Fibroblast of mammary gland (primary cell): ENCODE results near the gene UBQLN1.

Experiments used
- DNase-seq: peaks from one replicate; pipeline ENCODE4 v3.0.0-alpha.2; 2010; ENCODE audit warnings: low read depth
- H3K4me3 ChIP-seq: 2 replicates; pipeline ENCODE4 v1.5.1; 2011; ENCODE audit warnings: low read depth, mild to moderate bottlenecking, low read length, moderate library complexity; ENCODE audit not compliant: control insufficient read depth
- TF ChIP-seq, protein P1 (sequence below): conservative IDR thresholded peaks from 2 replicates; pipeline ENCODE4 v1.5.1; 2011; ENCODE audit warnings: low read depth, low read length, inconsistent platforms; ENCODE audit not compliant: control insufficient read depth, insufficient read depth

Gene UBQLN1

DNA sequence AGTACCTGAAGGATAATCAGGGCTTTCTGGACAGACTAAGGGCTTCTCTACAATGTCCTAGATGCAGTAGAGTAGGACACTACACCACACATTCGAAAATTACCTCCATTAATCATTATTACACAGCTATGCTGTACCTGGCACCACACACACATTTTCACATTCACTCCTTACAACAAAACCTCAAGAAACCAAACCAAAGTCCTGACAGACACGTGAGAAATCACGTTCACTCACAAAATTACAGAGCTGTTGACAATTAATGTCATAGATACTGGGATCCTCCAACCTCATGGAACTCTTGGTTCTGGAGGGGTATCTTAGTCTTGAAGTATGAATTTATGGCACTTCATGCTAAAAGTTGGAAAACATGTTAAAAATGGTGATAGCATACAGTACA, 16.3 kb downstream of the UBQLN1 start:
- H3K4me3 ChIP-seq = no peak overlapping the region
- TF ChIP-seq, protein P1, sequence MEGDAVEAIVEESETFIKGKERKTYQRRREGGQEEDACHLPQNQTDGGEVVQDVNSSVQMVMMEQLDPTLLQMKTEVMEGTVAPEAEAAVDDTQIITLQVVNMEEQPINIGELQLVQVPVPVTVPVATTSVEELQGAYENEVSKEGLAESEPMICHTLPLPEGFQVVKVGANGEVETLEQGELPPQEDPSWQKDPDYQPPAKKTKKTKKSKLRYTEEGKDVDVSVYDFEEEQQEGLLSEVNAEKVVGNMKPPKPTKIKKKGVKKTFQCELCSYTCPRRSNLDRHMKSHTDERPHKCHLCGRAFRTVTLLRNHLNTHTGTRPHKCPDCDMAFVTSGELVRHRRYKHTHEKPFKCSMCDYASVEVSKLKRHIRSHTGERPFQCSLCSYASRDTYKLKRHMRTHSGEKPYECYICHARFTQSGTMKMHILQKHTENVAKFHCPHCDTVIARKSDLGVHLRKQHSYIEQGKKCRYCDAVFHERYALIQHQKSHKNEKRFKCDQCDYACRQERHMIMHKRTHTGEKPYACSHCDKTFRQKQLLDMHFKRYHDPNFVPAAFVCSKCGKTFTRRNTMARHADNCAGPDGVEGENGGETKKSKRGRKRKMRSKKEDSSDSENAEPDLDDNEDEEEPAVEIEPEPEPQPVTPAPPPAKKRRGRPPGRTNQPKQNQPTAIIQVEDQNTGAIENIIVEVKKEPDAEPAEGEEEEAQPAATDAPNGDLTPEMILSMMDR = no peak
- DNase-seq = no peak

DNA sequence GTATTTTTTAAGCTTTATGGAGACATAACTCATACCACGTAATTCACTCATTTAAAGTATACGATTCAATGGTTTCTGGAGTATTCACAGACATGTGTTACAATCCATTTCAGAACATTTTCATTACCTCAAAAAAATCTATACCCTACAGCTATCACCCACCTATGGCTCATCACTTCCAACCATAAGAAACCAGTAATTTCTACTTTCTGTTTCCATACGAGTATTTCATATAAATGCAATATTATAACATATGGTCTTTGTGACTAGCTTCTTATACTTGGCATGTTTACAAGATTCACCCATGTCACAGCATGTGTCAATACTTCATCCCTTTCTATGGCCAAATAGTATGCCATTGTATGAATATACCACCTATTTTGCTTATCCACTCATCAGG, 18.8 kb downstream of the UBQLN1 start:
- TF ChIP-seq, protein P1 = no peak
- H3K4me3 ChIP-seq = no peak overlapping the region
- no peak for DNase-seq

DNA sequence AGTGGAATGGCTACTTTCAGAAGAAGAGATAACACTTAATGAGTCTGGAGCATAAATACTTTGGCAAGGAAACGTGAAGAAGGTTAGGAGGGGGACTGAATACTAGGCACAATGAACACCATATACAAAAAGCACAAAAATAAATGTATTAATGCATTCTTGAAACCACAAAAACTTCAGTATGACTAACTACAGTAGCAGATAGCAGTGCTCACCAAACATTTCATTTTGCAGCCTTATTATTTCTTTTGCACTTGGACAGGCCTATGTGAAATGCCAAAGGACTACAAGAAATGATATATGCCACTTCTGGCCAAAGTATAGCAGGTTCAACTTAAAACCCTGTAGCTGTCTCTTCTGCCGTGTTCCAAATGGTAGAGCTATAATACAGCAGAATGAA, 26.3 kb downstream of the UBQLN1 start:
- H3K4me3 ChIP-seq = no peak overlapping the region
- DNase-seq = no peak
- TF ChIP-seq, protein P1 = no peak

DNA sequence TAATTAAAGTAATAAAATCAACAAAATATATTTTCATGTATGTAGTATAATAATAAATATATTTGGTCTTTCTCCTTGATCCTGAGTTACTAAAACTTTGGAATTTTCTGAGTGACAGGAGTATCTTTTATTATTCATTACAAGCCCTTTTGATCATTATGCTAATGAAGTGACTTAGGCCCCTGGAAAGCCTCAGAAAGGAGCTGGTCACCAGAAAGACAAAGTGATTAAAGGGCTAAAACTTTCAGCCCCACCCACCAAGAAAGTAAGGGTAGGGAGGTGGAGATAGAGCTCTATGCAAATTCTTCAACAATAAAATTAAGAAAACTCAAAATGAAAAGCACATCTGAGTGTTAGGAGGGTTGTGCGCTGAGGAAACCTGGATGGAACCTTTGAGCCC, 27.5 kb downstream of the UBQLN1 start:
- DNase-seq = no peak
- TF ChIP-seq, protein P1 = no peak
- no peak overlapping the region for H3K4me3 ChIP-seq

DNA sequence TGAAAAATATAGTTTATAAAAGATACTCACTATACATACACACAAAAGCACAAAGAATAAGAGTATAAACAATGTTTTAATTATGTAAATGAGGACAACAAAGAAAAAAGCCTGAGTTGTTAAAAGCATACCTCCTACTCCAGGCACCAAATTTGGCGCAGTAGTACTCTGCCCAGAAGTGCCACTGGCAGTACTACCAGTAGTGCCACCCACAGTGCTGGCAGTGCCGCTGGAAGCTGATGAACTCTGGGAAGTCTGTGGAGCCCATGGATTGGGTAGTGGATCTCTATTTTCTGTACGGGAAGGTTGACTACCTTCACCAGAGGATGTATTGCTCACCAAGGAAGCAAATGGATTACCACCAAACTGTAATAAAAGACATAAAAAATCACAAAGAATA, 30.2 kb downstream of the UBQLN1 start:
- H3K4me3 ChIP-seq = no peak overlapping the region
- TF ChIP-seq, protein P1 = no peak
- no peak for DNase-seq

DNA sequence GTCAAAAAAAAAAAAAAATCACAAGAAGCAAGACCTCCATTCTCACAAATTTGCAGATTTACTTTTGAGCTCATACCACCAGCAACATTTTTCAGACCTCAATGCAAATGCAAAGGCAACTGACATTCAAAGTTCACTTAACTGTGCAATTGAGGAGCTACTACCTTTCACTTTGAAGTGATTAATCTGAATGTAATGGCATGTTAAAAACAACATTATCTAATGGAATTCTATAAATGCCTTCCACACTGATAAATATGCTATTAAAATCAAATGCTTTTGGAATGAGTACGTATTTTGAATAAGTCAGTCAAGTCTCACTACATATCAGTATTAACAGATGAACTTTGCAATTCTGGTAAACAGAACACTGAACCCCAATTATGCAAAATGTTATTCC, 32.3 kb downstream of the UBQLN1 start:
- H3K4me3 ChIP-seq = no peak overlapping the region
- no peak for DNase-seq
- TF ChIP-seq, protein P1 = no peak

DNA sequence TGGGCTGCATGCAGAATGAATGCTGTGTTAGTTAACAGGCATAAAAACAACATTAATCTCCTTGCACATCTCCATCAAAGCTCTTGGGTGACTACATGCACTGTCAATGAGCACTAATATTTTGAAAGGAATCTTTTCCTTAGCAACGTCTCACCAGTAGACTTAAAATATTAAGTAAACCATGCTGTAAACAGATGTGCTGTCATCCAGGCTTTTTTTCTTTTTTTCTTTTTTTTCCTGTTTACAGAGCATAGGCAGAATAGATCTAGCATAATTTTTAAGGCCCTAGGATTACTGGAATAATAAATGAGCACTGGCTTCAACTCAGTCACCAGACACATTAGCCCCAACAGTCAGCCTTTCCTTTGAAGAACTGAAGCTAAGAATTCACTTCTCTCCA, 36.3 kb downstream of the UBQLN1 start:
- no peak overlapping the region for H3K4me3 ChIP-seq
- no peak for DNase-seq
- TF ChIP-seq, protein P1 = no peak
